ENCODE data around the gene COQ4.

The COQ4 gene

GRCh38 chr9:128383007-128383753, 60.5 kb downstream of the COQ4 start:
- DNase-seq = no peak
